ENCODE results near the gene ALDH4A1. TPM values are rescaled to one million over a fixed set of nuclear protein-coding genes. Genes with fewer than 3 reads are reported as not detected.

ALDH4A1 gene
- total and polyA plus RNA-seq, 12 donors, result 11.3 to 46.9 (median 19.8) TPM

DNA sequence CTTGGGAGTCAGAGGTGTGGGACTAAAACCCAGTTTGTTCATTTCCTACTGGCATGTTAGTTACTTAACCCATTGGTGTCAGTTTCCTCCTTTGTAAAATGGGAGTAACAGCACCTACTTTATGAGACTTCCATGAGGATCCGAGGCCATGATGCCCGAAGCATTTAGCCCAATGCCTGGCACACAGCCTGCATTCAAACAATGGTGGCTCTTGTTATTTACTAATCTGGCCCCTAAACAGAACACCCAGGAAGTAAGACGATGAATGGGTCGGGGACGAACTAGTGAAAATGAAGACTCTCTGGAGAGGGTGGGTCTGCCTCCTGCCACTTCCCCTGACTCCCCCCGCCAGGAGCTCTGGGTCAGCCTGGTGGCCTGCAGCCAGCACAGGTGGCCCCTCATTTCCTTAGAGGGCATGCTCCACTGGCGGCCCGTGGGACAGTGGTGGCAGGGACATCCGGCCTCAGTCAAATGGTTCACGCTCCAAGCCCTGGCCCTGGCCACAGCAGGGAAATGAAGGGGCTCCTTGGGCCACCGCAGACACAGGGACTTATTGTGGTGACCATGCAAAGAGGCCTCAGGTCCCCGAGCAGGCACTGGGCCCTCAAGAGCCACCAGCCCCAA lies 33.4 kb downstream of the ALDH4A1 start:
- intact Hi-C loops (cut with DNase I), result no loop called here
- no peaks in the 10 kb centered on the region for H3K9me3 ChIP-seq (replicated peaks in 1 of 3)

DNA sequence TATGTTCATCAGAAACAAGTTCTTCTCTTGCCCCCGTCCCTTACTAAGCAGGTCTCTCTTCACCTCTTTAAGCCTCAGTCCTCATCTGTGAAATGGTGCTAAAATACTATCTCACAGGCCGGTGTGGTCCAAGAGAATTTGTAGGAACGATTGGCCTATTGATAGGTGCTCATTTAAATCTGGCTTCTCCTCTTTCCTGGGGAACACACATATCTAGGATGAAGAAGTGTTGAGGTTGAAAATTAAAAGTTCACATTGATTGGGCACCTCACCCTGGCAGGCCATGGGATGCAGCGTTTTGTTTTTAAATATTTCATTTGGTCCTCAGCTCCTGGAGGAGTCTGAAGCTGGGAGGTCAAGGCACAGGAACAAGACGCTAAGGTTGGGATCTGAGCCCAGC lies 34.0 kb downstream of the ALDH4A1 start:
- TF ChIP-seq POLR2A (IDR thresholded peaks at IDR 0.05), result no peak
- TF ChIP-seq, protein P1, sequence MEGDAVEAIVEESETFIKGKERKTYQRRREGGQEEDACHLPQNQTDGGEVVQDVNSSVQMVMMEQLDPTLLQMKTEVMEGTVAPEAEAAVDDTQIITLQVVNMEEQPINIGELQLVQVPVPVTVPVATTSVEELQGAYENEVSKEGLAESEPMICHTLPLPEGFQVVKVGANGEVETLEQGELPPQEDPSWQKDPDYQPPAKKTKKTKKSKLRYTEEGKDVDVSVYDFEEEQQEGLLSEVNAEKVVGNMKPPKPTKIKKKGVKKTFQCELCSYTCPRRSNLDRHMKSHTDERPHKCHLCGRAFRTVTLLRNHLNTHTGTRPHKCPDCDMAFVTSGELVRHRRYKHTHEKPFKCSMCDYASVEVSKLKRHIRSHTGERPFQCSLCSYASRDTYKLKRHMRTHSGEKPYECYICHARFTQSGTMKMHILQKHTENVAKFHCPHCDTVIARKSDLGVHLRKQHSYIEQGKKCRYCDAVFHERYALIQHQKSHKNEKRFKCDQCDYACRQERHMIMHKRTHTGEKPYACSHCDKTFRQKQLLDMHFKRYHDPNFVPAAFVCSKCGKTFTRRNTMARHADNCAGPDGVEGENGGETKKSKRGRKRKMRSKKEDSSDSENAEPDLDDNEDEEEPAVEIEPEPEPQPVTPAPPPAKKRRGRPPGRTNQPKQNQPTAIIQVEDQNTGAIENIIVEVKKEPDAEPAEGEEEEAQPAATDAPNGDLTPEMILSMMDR (IDR thresholded peaks at IDR 0.05), result no peak
- DNase-seq, result no peak
- intact Hi-C loops (cut with DNase I), result no loop called here
- 69 to 84% (median 76%) methylated on average over 5 of the region's 5 CpGs for WGBS, 4 donors
- H3K27me3 ChIP-seq, result no peaks in the 10 kb centered on the region
- no peak overlapping the region for H3K27ac ChIP-seq
- H3K4me3 ChIP-seq, result no peak overlapping the region
- no peaks in the 10 kb centered on the region for H3K36me3 ChIP-seq (replicated peaks in 1 of 2)
- H3K9me3 ChIP-seq (replicated peaks in 1 of 3), result no peaks in the 10 kb centered on the region
- no peaks in the 10 kb centered on the region for H3K4me1 ChIP-seq (replicated peaks in 1 of 2)

More for the DNA sequence above, 33.4 kb downstream of the ALDH4A1 start:
- no peak for DNase-seq
- WGBS, 4 donors, result 82 to 91% (median 83%) methylated on average over 7 to 12 of the region's 12 CpGs
- no peaks in the 10 kb centered on the region for H3K4me1 ChIP-seq (replicated peaks in 1 of 2)
- no peaks in the 10 kb centered on the region for H3K27me3 ChIP-seq
- no peak overlapping the region for H3K4me3 ChIP-seq
- TF ChIP-seq, protein P1 (IDR thresholded peaks at IDR 0.05), result no peak
- TF ChIP-seq POLR2A (IDR thresholded peaks at IDR 0.05), result no peak
- H3K36me3 ChIP-seq (replicated peaks in 1 of 2), result no peaks in the 10 kb centered on the region
- no peak overlapping the region for H3K27ac ChIP-seq

DNA sequence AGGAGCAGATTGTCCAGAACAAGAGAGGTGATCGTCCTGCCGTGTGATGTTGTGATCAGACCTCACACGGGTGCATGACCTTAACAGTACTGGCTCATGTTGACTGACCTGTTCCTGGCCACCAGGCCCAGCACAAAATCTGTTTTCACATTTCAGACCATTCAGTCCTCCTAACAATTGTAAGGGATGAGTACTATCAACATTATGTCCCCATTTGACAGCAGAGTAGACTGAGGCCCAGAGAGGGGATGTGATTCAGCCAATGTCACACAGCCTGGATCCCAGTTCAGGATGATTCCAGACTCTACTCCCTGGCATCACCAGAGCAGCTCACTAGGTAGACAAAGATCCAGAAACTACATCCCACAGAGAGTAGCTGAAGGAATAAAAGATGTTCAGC lies 35.5 kb downstream of the ALDH4A1 start:
- 80 to 96% (median 90%) methylated on average over 3 of the region's 3 CpGs for WGBS, 4 donors
- DNase-seq, result no peak
- no peak for TF ChIP-seq POLR2A (IDR thresholded peaks at IDR 0.05)
- TF ChIP-seq, protein P1 (IDR thresholded peaks at IDR 0.05), result no peak
- Histone ChIP-seq H3K9me3 (replicated peaks in 1 of 3) (no peaks in the 10 kb centered on the region), H3K27ac (no peak overlapping the region), H3K36me3 (replicated peaks in 1 of 2) (no peaks in the 10 kb centered on the region), H3K27me3 (no peaks in the 10 kb centered on the region), H3K4me3 (no peak overlapping the region), H3K4me1 (replicated peaks in 1 of 2) (no peaks in the 10 kb centered on the region)
- intact Hi-C loops (cut with DNase I), result no loop called here

DNA sequence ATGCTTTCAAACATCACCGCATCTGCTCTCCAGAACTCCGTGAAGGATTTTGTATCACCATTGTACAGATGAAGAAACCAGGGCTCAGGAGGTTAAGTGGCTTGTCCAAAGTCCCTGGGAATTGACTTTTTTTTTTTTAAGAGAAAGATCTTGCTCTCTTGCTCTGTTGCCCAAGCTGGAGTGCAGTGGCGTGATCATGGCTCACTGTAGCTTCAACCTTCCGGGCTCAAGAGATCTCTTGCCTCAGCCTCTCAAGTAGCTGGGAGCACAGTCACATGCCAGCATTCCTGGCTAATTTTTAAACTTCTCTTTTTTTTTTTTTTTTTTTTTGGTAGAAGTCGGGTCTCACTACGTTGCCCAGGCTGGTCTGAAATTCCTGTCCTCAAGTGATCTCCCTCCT lies 36.0 kb downstream of the ALDH4A1 start:
- no peak for DNase-seq
- no peak overlapping the region for H3K27ac ChIP-seq
- TF ChIP-seq, protein P1 (IDR thresholded peaks at IDR 0.05), result no peak
- TF ChIP-seq POLR2A (IDR thresholded peaks at IDR 0.05), result no peak
- intact Hi-C loops (cut with DNase I), result no loop called here
- WGBS, 4 donors, result 78 to 88% (median 81%) methylated on average over 6 of the region's 6 CpGs
- no peaks in the 10 kb centered on the region for H3K9me3 ChIP-seq (replicated peaks in 1 of 3)
- H3K36me3 ChIP-seq (replicated peaks in 1 of 2), result no peaks in the 10 kb centered on the region
- no peaks in the 10 kb centered on the region for H3K4me1 ChIP-seq (replicated peaks in 1 of 2)
- H3K27me3 ChIP-seq, result no peaks in the 10 kb centered on the region
- no peak overlapping the region for H3K4me3 ChIP-seq

Measured in adrenal gland (tissue), 12 donors.